ENCODE measurements around the gene OVOL3.
"Not testable (repeated sequence)": the region's sequence is repeated elsewhere in the genome, so short reads cannot be mapped to it uniquely, and the experiment has no call there.

OVOL3 gene

DNA sequence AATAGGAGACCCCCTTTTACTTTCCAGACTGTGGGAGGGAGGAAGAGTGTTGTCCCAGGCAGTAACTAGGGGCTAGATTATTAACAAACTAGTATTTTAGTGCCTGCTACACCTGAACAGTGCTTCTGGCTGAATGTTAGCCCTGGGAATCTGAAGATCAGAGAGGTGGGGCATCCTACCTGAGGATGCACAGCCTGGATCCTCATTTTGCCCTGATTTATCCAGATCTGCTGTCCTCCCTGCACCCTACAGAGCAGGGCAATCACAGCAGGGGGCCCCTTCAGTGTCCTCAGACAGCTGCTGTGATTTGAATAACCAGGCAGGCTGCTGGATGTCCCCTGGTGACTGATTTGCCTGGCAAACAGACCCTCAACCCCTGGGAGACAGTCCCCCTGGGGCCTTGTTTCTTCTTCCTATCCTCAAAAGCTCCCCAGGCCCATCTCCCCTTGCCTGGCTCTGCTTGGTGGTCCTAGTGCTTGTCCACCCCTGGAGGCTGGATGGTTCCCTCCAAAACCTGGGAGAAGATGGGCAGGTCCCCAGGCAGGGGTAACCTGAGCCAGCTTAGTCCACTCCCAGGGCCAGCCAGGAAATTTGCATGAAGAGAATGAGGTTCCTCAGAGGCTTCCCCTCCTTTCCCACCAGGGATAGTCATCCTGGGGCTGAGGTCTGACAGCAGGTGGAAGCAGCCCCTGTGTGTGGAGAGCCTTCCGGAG is at the start of gene OVOL3:
Gene OVOL3, plus strand, starts transcription at position 657 of the 713 bp plus-strand sequence. CDS start 60 bp downstream, outside the sequence.
- in situ Hi-C loops (cut with HindIII; ENCODE audit: low pct_ligation_motif_present, low pct_unique_long_range_greater_than_20kb, low sequenced_read_pairs), result no loop called here
- DNase-seq, result no peak

DNA sequence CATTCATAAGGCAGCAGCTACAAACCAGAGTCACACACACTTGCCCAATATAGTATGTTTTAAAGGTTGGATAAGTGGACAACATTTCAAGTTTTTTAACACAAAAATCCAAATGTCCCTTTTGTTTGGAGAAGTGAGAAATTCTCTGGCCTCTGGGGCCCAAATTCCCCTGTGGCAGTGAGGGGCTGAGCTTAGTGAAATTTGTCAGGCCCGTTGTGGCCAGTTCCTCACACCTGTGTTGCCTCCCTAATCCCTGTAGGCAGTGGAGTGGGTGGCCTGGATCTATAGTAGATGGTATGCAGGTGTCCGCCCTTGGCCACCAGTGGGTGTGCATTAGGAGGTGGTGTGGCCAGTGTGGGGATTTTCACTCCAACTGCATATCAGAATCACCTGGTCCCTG is 49.6 kb upstream of the OVOL3 start:
- no peak for DNase-seq
- in situ Hi-C loops (cut with HindIII; ENCODE audit: low pct_ligation_motif_present, low pct_unique_long_range_greater_than_20kb, low sequenced_read_pairs), result no loop called here

DNA sequence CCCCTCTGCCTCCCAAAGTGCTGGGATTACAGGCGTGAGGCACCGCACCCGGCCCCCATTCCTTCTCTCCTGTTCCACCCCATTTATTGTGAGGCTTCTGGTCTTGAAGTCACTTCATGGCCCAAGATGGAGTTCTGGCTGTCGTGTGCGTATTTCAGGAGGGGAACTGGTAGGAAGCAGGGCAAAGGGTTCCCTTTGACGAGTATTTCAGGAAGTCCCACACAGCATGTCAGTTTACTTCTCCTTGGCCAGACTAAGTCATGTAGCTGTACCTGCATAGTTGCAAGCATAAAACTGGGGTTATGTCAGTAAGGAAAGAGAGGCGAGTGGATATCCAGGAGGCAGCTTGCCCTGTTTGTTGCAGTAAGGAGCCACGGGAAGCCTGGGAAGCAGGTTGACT is 46.1 kb upstream of the OVOL3 start:
- DNase-seq, result no peak
- in situ Hi-C loops (cut with HindIII; ENCODE audit: low pct_ligation_motif_present, low pct_unique_long_range_greater_than_20kb, low sequenced_read_pairs), result no loop called here

DNA sequence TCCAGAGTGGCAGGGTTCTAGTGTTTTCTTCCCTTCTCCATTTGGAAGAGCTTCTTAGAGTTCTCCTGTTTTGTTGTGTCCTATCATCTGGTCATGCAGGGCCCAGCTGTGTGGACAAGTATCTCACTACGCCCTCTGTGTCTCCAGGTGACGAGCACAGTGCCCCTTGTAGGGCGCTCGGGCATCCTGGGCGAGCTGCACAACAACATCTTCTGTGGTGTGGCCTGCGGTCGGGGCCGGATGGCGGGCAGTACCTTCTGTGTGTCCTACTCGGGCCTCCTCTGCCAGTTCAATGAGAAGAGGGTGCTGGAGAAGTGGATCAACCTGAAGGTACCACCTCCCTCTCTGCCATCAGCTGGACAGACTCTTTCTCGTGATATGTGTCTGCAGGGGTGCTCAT is 43.3 kb upstream of the OVOL3 start:
- no peak for DNase-seq
- in situ Hi-C loops (cut with HindIII; ENCODE audit: low pct_ligation_motif_present, low pct_unique_long_range_greater_than_20kb, low sequenced_read_pairs), result no loop called here

DNA sequence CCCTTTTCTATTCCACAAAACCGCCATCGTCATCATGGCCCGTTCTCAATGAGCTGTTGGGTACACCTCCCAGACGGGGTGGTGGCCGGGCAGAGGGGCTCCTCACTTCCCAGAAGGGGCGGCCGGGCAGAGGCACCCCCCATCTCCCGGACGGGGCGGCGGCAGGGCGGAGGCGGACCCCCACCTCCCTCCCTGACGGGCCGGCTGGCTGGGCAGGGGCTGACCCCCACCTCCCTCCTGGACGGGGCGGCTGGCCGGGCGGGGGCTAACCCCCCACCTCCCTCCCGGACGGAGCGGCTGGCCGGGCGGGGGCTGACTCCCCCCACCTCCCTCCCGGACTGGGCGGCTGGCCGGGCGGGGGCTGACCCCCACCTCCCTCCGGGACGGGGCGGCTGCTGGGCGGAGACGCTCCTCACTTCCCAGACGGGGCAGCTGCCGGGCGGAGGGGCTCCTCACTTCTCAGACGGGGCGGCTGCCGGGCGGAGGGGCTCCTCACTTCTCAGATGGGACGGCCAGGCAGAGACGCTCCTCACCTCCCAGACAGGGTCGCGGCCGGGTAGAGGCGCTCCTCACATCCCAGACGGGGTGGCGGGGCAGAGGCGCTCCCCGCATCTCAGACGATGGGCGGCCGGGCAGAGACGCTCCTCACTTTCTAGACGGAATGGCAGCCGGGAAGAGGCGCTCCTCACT is 42.0 kb upstream of the OVOL3 start:
- DNase-seq; in situ Hi-C loops (cut with HindIII; ENCODE audit: low pct_ligation_motif_present, low pct_unique_long_range_greater_than_20kb, low sequenced_read_pairs): not testable (repeated sequence)

DNA sequence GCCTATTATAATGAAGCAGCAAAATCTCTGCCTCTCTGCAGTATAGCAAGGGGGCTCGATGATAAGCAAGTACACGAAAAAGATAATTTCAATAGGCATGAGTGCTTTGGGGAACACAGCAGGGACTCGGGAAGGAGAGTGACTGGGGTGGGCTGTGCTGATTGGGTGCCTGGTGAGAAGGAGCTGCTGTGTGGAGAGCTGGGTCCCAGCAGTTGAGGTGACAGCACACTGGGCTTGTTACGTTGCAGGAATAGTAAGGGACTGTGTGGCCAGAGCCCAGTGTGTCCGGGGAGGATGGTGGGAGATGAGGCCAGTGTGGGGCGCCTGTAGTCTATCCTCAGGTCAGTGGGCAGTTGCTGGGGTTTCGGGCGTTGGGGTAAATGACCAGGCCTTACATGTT is 38.9 kb upstream of the OVOL3 start:
- DNase-seq, result no peak
- in situ Hi-C loops (cut with HindIII; ENCODE audit: low pct_ligation_motif_present, low pct_unique_long_range_greater_than_20kb, low sequenced_read_pairs), result no loop called here

DNA sequence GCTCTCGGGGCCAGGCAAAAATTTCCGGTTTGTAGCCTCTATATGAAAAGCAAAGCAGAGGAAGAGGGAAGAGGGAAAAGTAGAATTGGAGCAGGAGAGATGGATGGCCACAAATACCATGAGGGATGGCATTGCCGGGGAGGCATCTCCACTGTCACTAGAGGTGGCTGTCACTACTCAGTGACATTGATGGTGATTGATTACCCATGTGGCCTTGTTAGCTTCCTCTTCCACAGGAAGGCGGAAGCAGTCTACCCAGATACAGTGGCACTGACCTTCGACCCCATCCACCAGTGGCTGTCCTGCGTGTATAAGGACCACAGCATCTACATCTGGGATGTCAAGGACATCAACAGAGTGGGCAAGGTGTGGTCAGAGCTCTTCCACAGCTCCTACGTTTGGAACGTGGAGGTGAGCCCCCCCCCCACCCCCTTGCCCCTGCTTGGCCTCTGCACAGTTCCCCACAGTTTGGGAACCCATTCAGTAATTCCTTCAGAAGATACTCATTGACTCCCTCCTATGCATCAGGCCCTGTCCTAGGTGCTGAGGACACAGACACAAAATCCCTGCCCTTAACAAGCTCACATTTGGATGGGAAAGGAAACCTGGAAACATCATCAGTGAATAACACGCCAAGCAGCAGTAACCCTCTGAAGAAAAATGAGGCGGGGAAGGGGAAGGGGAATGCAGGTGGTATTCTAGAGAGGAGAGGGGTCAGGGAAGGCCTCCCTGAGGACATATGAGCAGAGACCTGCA is 37.6 kb upstream of the OVOL3 start:
- in situ Hi-C loops (cut with HindIII; ENCODE audit: low pct_ligation_motif_present, low pct_unique_long_range_greater_than_20kb, low sequenced_read_pairs), result no loop called here
- DNase-seq, result no peak

DNA sequence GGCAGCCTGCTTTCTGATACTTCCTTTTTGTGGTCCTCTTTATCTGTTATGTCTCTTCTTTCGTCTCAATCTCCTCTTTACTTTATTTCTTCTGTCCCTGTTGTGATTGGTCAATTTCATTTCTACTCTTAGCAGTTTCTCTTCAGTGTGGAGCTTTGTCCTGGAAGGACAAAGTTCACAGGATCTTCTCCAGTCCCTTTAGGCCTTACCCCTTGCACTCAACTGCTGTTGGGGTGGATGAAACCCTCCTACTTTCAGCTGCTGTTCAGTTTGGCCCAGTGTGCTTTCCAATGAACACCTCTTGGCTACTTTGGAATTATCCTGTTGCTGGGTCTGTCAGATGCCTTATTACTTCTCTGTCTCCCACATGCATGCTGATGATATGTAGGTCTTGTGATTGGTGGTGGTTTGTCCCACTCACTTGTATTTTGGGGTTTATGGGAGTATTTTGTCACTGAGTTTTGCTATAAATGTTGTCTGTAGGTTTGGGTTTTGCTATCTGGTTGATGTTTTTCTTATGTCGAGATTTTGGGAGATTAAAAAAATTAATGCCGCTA is 31.5 kb upstream of the OVOL3 start:
- DNase-seq, result no peak
- in situ Hi-C loops (cut with HindIII; ENCODE audit: low pct_ligation_motif_present, low pct_unique_long_range_greater_than_20kb, low sequenced_read_pairs), result no loop called here

DNA sequence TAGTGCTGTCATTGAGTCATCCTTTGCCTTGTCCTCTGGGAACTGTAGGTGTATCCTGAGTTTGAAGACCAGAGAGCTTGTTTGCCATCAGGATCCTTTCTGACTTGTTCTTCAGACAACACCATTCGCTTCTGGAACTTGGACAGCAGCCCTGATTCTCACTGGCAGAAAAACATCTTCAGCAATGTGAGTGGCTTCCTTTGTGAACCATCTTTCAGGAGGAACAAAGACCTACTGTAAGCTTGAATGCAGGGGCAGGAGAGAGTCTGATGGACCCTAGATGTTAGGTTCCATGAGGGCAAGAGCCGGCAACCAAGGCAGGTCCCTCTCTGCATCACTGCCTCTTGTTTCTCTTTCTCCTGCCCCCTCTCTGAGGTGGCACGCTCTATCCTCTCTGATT is 29.6 kb upstream of the OVOL3 start:
- DNase-seq, result no peak
- in situ Hi-C loops (cut with HindIII; ENCODE audit: low pct_ligation_motif_present, low pct_unique_long_range_greater_than_20kb, low sequenced_read_pairs), result no loop called here

DNA sequence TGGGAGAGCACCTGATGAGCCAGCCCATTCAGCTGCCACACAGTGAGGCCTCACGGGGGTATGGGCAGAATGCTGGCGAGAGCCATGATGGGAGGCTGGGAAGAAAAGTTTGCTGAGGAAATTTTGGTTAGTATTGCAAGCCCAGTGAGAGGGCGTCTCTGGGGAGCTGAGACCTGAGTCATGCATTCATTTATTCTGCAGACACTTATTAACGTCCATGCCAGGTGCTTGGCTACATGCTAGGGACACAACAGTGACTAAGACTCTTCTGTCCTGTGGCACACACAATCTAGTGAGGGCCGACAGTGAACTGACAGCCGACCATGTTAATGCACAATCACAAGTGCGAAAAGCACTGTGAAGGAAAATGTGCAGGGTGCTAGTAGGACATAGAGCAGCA is 29.0 kb upstream of the OVOL3 start:
- DNase-seq, result no peak
- in situ Hi-C loops (cut with HindIII; ENCODE audit: low pct_ligation_motif_present, low pct_unique_long_range_greater_than_20kb, low sequenced_read_pairs), result no loop called here

DNA sequence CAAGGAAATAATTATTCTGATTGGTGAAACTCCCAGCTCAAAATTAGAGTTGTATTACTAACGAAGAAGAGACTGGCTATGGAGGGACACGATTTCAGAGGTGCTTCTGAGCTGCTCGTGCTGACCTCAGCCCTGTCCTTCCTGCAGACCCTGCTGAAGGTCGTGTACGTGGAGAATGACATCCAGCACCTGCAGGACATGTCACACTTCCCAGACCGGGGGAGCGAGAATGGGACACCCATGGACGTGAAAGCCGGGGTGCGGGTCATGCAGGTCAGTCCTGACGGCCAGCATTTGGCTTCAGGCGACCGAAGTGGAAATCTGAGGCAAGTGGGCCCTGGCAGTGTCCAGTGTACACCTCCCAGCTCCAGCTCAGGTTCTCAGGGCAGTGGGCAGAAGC is 28.0 kb upstream of the OVOL3 start:
- DNase-seq, result no peak
- in situ Hi-C loops (cut with HindIII; ENCODE audit: low pct_ligation_motif_present, low pct_unique_long_range_greater_than_20kb, low sequenced_read_pairs), result no loop called here

DNA sequence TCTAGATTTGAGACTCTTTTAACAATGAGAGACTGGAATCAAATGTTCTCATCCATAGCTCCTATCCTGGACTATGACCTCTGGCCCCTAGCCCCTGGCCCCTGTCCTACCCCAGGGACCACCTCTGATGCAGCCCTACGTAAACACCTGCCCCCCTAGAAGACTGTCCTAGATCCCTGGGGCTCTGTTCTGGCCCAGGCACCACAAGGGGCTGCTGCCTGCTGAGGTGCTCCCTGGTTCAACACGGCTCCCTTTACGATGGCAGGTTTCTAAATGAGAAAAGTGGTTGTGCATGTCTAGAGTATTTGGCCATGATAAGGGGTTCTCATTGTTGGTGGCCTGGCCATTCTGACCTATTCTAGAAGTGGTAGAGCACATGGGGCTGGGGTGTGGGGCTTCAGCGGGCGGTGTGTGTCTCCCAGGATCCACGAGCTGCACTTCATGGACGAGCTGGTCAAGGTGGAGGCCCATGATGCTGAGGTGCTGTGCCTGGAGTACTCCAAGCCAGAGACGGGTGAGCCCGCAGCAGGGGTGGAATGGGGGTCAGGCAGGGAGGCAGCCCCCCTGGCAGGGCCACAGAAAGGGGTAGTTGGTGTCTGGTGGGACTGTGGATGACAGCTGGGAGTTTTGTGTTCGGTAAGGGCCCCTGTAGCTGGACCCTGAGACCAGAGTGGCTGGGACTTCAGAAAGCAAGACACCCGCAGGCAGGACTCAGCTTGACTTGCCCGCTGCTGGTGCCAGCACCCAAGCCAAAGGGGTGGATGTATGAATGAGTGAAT is 26.5 kb upstream of the OVOL3 start:
- in situ Hi-C loops (cut with HindIII; ENCODE audit: low pct_ligation_motif_present, low pct_unique_long_range_greater_than_20kb, low sequenced_read_pairs), result no loop called here
- no peak for DNase-seq

DNA sequence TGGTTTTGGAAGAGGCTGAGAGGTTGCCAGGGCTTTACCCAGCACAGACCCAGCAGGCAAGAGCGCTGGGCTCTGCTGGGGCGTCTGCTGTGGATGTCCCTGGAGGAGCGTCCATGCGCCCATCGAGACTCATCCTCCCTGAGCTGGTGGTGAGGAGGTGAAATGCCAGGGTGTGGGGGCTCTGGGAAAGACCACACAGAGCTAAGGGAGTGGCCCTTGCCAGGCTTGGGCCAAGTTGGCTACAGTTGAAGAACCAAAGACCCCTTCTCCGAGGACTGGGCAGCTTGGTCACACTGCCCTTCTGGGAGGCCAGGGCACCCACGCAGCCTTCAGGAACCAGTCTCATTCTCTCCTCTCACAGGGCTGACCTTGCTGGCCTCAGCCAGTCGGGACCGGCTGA is 24.6 kb upstream of the OVOL3 start:
- in situ Hi-C loops (cut with HindIII; ENCODE audit: low pct_ligation_motif_present, low pct_unique_long_range_greater_than_20kb, low sequenced_read_pairs), result no loop called here
- DNase-seq, result no peak

DNA sequence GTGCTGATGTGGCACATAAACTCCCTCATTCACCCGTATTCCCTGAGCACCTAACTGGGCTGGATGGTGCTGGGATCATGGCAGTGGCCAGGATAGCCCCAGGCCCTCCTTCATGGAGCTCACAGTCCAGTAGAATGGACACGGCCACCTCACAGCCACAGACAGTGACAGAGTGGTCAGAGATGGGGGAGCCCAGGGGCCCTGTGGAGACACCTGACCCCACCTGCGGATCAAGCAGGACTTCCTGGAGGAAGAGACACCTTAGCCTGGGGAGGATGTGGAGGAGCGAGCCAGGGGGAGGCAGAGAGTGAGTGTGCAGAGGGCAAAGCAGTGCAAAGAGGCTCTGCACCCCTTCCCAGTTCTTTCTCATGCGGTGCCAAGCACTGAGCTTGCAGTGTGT is 21.1 kb upstream of the OVOL3 start:
- in situ Hi-C loops (cut with HindIII; ENCODE audit: low pct_ligation_motif_present, low pct_unique_long_range_greater_than_20kb, low sequenced_read_pairs), result no loop called here
- no peak for DNase-seq

DNA sequence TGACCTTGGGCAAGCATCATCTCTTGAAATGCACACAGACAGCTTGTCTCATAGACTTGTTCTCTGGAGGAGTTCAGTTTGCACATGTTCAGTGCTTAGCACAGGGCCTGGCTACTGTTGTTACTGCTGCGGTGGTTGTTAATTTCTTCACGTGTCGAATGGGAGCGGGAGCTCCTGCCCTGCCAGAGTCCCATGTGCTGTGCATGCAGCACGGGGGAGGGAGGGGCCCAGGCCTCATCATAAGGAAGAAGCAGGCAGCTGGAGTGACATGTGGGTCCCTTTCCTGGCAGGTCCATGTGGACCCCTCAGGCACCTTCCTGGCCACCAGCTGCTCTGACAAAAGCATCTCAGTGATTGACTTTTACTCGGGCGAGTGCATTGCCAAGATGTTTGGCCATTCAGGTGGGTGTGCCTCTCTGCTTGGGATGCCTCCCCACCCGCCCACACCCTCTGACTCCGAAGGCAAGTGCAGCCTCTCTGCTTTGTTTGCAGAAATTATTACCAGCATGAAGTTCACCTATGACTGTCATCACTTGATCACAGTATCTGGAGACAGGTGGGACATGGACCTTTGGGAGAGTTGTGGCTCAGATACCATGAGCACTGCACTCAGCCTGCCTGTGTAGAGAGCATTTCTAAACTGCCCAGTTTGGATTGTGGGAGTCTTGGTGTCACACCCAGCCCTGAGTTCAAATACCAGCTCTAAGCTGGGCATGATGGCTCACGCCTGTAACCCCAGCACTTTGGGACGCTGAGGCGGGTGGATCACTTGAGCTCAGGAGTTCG is 19.8 kb upstream of the OVOL3 start:
- DNase-seq, result no peak
- in situ Hi-C loops (cut with HindIII; ENCODE audit: low pct_ligation_motif_present, low pct_unique_long_range_greater_than_20kb, low sequenced_read_pairs), result no loop called here

DNA sequence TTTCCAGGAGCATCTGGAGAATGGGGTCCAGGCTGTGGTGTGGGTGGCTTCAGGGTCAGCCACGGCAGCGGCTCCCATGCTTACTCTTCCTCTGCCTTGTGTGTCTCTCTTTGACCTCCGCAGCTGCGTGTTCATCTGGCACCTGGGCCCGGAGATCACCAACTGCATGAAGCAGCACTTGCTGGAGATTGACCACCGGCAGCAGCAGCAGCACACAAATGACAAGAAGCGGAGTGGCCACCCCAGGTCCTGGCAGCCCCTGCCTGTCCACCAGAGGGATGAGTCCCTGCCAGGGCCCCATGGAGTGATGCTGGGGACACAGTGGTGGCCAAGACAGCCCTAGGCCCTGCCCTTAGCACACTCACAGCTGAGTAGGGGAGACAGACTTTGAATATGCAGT is 18.4 kb upstream of the OVOL3 start:
- in situ Hi-C loops (cut with HindIII; ENCODE audit: low pct_ligation_motif_present, low pct_unique_long_range_greater_than_20kb, low sequenced_read_pairs), result no loop called here
- no peak for DNase-seq

DNA sequence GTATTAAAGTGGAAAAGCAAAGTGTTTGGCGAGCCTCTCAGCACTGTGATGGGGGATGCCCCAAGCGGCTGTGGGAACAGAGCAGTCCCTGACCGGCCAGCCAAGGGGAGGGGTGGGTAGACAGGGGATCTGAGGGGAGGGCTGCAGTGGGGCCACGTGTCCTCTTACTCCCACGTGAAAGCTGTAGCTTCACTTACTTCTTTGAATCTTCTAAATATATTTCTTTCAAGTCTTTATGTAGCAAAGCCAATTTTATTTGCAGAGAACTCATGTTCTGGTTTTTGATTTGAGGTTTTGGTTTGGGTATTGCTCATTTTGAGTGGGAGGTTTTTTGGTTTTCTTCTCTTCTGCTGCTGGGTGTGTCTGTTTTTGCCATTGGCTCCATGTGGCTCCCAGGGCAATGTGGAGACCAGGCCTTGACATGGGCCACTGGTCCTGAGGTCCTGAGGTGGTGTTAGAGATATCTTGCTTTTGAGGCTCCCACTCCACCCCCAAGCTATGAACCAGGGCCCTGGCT is 17.7 kb upstream of the OVOL3 start:
- no peak for DNase-seq
- in situ Hi-C loops (cut with HindIII; ENCODE audit: low pct_ligation_motif_present, low pct_unique_long_range_greater_than_20kb, low sequenced_read_pairs), result no loop called here

DNA sequence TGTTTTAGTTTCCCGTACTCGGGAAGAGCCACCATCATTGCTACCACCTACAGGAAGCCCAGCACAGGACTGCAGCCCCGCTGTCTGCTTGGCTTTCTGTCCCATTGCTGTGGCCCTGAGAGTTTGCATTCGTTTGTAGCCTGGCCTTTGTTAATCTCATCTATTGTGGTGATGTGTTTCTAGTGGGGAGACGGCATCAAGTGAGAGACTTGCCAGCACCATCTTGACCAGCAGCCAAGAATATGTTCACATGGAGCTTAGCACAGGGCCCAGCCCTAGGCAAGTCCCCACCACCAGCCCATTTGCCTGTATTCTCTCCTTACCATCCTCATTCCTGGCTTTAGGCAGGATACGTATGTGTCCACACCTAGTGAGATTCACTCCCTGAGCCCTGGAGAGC is 17.3 kb upstream of the OVOL3 start:
- in situ Hi-C loops (cut with HindIII; ENCODE audit: low pct_ligation_motif_present, low pct_unique_long_range_greater_than_20kb, low sequenced_read_pairs), result no loop called here

More for the DNA sequence above, 17.3 kb upstream of the OVOL3 start:
- DNase-seq, result no peak
